ENCODE results near the gene DEDD2. TPM values are rescaled to one million over a fixed set of nuclear protein-coding genes. Genes with fewer than 3 reads are reported as not detected.

The DEDD2 gene
- total RNA-seq, 4 donors from 2014 or later, result 20.6 to 60.2 (median 51.6) TPM

- TF ChIP-seq CTCF (IDR thresholded peaks at IDR 0.05) (no peak), POLR2A (IDR thresholded peaks at IDR 0.05) (no peak)
- H3K4me1 ChIP-seq, result peaks cover 0 to 36% (median 18%) of the 10 kb centered on the region in 4 donors
- H3K27ac ChIP-seq, result no peak overlapping the region
- peaks cover 0 to 39% (median 0%) of the 10 kb centered on the region in 3 donors for H3K36me3 ChIP-seq
- no peak overlapping the region for H3K4me3 ChIP-seq
- H3K27me3 ChIP-seq, result no peaks in the 10 kb centered on the region
- no peak for DNase-seq
- no peaks in the 10 kb centered on the region for H3K9me3 ChIP-seq
These were observed 22.2 kb upstream of the DEDD2 start for GRCh38 chr19:42239544-42240220.

- TF ChIP-seq CTCF (IDR thresholded peaks at IDR 0.05) (no peak), POLR2A (IDR thresholded peaks at IDR 0.05) (no peak)
- no peaks in the 10 kb centered on the region for H3K9me3 ChIP-seq
- peaks cover 0 to 26% (median 0%) of the 10 kb centered on the region in 4 donors for H3K4me1 ChIP-seq
- H3K4me3 ChIP-seq, result no peak overlapping the region
- no peak for DNase-seq
- no peaks in the 10 kb centered on the region for H3K27me3 ChIP-seq
- H3K36me3 ChIP-seq, result peaks cover 0 to 84% (median 0%) of the 10 kb centered on the region in 3 donors
- H3K27ac ChIP-seq, result peak overlapping the region in 1 of 4 donors; percentile 94
These were observed 17.7 kb upstream of the DEDD2 start for GRCh38 chr19:42235181-42235580.

DNA sequence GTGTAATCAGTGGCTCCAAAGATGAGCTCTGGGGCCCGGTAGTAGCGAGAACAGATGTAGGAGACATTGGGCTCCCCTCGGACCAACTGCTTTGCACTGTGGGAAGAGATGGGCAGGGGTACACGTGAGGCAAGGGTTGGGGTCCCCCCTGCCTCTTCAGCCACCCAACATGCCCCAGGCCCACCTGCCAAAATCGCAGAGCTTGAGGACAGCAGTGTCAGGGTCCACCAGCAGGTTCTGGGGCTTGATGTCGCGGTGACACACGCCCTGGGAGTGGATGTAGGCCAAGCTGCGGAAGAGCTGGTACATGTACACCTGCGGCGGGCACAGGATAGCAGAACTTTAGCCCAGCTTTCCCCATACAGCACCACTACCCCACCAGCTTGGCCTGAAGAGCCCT lies 16.9 kb upstream of the DEDD2 start:
- peak overlapping the region in 3 of 4 donors; percentile 61 to 94 (median 83) for H3K27ac ChIP-seq
- no peaks in the 10 kb centered on the region for H3K9me3 ChIP-seq
- H3K36me3 ChIP-seq, result peaks cover 0 to 83% (median 0%) of the 10 kb centered on the region in 3 donors

GRCh38 chr19:42233678-42234292 lies 16.3 kb upstream of the DEDD2 start:
- Histone ChIP-seq H3K4me1 (peaks cover 0 to 18% (median 0%) of the 10 kb centered on the region in 4 donors), H3K36me3 (peaks cover 0 to 89% (median 0%) of the 10 kb centered on the region in 3 donors), H3K9me3 (no peaks in the 10 kb centered on the region), H3K27ac (peak overlapping the region in 3 of 4 donors; percentile 61 to 94 (median 83)), H3K27me3 (no peaks in the 10 kb centered on the region), H3K4me3 (no peak overlapping the region)
- peak in 2 of 3 donors; percentile 78 to 84 for DNase-seq
- TF ChIP-seq CTCF (IDR thresholded peaks at IDR 0.05) (peak in 3 of 6 experiments; percentile 23 to 43 (median 42)), POLR2A (IDR thresholded peaks at IDR 0.05) (peak; percentile 38 to 45)

More for the DNA sequence above, 16.9 kb upstream of the DEDD2 start:
- Histone ChIP-seq H3K4me3 (no peak overlapping the region), H3K27me3 (no peaks in the 10 kb centered on the region), H3K4me1 (peaks cover 0 to 18% (median 0%) of the 10 kb centered on the region in 4 donors)
- no peak for DNase-seq
- no peak for TF ChIP-seq CTCF (IDR thresholded peaks at IDR 0.05)
- no peak for TF ChIP-seq POLR2A (IDR thresholded peaks at IDR 0.05)

GRCh38 chr19:42233106-42233505 lies 15.6 kb upstream of the DEDD2 start:
- H3K4me3 ChIP-seq, result no peak overlapping the region
- no peak for DNase-seq
- peak overlapping the region in 3 of 4 donors; percentile 61 to 94 (median 83) for H3K27ac ChIP-seq
- no peaks in the 10 kb centered on the region for H3K27me3 ChIP-seq
- TF ChIP-seq CTCF (IDR thresholded peaks at IDR 0.05) (no peak), POLR2A (IDR thresholded peaks at IDR 0.05) (no peak)
- peaks cover 0 to 18% (median 0%) of the 10 kb centered on the region in 4 donors for H3K4me1 ChIP-seq
- H3K36me3 ChIP-seq, result peaks cover 0 to 96% (median 0%) of the 10 kb centered on the region in 3 donors
- H3K9me3 ChIP-seq, result no peaks in the 10 kb centered on the region
